GM12801 (cell line): Measurements from ENCODE around the gene MAD1L1.

Experiments used
- CTCF ChIP-seq: IDR thresholded peaks from one replicate; pipeline ENCODE4 v1.5.1; 2011; ENCODE audit warnings: control low read depth; ENCODE audit not compliant: insufficient read length; ENCODE audit errors: extremely low read depth

The MAD1L1 gene

GRCh38 chr7:1908823-1909420, 323.8 kb downstream of the MAD1L1 start:
- TF ChIP-seq CTCF = no peak

- TF ChIP-seq CTCF = no peak
These were observed 324.9 kb downstream of the MAD1L1 start for GRCh38 chr7:1907751-1908365.

- TF ChIP-seq CTCF = no peak
These were observed 325.6 kb downstream of the MAD1L1 start for GRCh38 chr7:1906988-1907745.

DNA sequence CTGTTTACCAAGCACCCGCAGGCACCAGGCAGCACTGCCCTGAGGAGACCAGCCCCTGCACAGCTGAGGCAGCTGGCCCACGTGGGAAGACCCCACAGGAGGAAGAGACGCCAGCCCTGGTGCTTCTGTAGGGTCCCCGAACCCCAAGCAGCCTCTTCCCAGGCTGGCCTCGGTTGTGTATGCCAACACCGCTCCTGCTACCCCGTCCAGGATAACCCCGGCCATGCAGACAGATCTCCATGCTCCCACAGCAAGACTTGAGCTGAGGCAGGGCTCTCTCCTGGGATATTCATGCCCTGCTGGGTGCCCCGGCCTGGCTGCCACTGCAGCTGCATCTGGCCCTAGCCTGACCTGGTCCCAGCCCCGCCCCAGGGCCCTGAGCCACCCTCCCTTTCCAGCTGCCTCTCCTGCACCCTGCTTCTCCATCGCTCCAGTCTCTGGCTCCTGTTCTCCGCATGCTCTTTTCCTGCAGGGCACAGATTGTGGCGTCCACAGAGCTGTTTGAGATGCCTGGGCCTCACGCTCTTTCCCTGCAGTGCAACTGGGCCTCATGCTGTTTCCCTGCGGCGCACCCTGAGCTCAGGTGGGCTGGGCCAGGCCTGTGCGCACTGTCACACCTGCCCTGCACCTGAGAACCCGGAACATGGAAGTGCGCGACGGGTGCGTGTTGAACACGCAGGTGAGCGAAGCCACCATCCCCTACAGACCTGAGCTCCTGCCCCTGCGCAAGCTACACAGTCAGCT, 326.5 kb downstream of the MAD1L1 start:
- no peak for TF ChIP-seq CTCF

- no peak for TF ChIP-seq CTCF
These were observed 330.4 kb downstream of the MAD1L1 start for GRCh38 chr7:1902231-1902855.

GRCh38 chr7:1901431-1902210, 331.1 kb downstream of the MAD1L1 start:
- TF ChIP-seq CTCF = no peak
